HepG2 (cell line): ENCODE results near the gene NPW. TPM values are rescaled to one million over a fixed set of nuclear protein-coding genes. Genes with fewer than 3 reads are reported as not detected.

Experiments
- ARNT ChIP-seq: fragments of 450-650 bp; IDR thresholded peaks from 2 replicates; pipeline ENCODE4 v1.6.1; 2017
- FOXA3 ChIP-seq: IDR thresholded peaks from 2 replicates; pipeline ENCODE4 v1.6.1; 2016; ENCODE audit warnings: missing genetic modification reagents, missing compliant biosample characterization
- HES4 ChIP-seq: sonication (generic); formaldehyde crosslinking; IDR thresholded peaks from 2 replicates; pipeline ENCODE4 v1.9.0; 2021; ENCODE audit warnings: mild to moderate bottlenecking, missing genetic modification reagents, borderline replicate concordance
- MTF1 ChIP-seq: sonication (generic); formaldehyde crosslinking; IDR thresholded peaks from 2 replicates; pipeline ENCODE4 v1.5.0; 2020; ENCODE audit warnings: missing genetic modification reagents
- NFE2L1 ChIP-seq: sonication (generic); formaldehyde crosslinking; IDR thresholded peaks from 2 replicates; pipeline ENCODE4 v1.4.0; 2020; ENCODE audit warnings: missing genetic modification reagents, mild to moderate bottlenecking, borderline replicate concordance
- NR2C2 ChIP-seq: sonication (generic); formaldehyde crosslinking; IDR thresholded peaks from 2 replicates; pipeline ENCODE4 v1.4.0; 2020; ENCODE audit warnings: missing genetic modification reagents, mild to moderate bottlenecking, moderate library complexity, borderline replicate concordance
- SIX1 ChIP-seq: sonication (generic); formaldehyde crosslinking; IDR thresholded peaks from 2 replicates; pipeline ENCODE4 v1.4.0; 2020; ENCODE audit warnings: missing genetic modification reagents, borderline replicate concordance
- SMAD1 ChIP-seq: sonication (generic); formaldehyde crosslinking; IDR thresholded peaks from 2 replicates; pipeline ENCODE4 v1.4.0; 2020; ENCODE audit warnings: missing genetic modification reagents, low read depth, mild to moderate bottlenecking, borderline replicate concordance
- ZBTB38 ChIP-seq: sonication (generic); formaldehyde crosslinking; IDR thresholded peaks from 2 replicates; pipeline ENCODE4 v1.5.1; 2020; ENCODE audit warnings: mild to moderate bottlenecking, missing genetic modification reagents
- ZFP90 ChIP-seq: sonication (generic); formaldehyde crosslinking; IDR thresholded peaks from 2 replicates; pipeline ENCODE4 v1.8.0; 2022; ENCODE audit warnings: missing genetic modification reagents, mild to moderate bottlenecking, inconsistent platforms, borderline replicate concordance
- ZNF513 ChIP-seq: sonication (generic); formaldehyde crosslinking; conservative IDR thresholded peaks from 2 replicates; pipeline ENCODE4 v1.5.0; 2020; ENCODE audit warnings: missing genetic modification reagents
- ZNF766 ChIP-seq: sonication (generic); formaldehyde crosslinking; IDR thresholded peaks from 2 replicates; pipeline ENCODE4 v1.5.0; 2020; ENCODE audit warnings: missing genetic modification reagents, borderline replicate concordance
- ZNF776 ChIP-seq: sonication (generic); formaldehyde crosslinking; IDR thresholded peaks from 2 replicates; pipeline ENCODE4 v1.4.0; 2020; ENCODE audit warnings: mild to moderate bottlenecking, missing genetic modification reagents
- ZNF782 ChIP-seq: sonication (generic); formaldehyde crosslinking; IDR thresholded peaks from 2 replicates; pipeline ENCODE4 v1.4.0; 2020; ENCODE audit warnings: missing genetic modification reagents, mild to moderate bottlenecking, borderline replicate concordance
- ZNF816 ChIP-seq: sonication (generic); formaldehyde crosslinking; IDR thresholded peaks from 2 replicates; pipeline ENCODE4 v1.8.0; 2022; ENCODE audit warnings: missing genetic modification reagents, mild to moderate bottlenecking, borderline replicate concordance
- polyA plus RNA-seq, 8 experiments: library from polyadenylated mRNA; depleted of rRNA in 3 of 8; stranded (reverse) in 7 of 8; unstranded in 1 of 8; fragments of >200 nt; fragmentation: Illumina TruSeq in 4 of 8; extraction: Trizol in 4 of 8; gene quantifications; 2 replicates each; pipeline versions ENCODE4 v1.2.1 to v1.2.3, GENCODE V29; 2011 to 2016; ENCODE audit warnings: low read depth in 4 of 8, missing spikeins in 1 of 8, mixed read lengths in 1 of 8; ENCODE audit not compliant: insufficient read depth in 1 of 8
- total RNA-seq, 5 experiments: library from RNA; depleted of rRNA; stranded (reverse); fragments of >200 nt; fragmentation: Illumina TruSeq; extraction: Trizol; gene quantifications; 2 replicates each; pipeline ENCODE4 v1.2.3, GENCODE V29; 2016; ENCODE audit warnings: low read depth in 1 of 5
- TF ChIP-seq, protein P1 (sequence below): sonication (generic); formaldehyde crosslinking; IDR thresholded peaks from 2 replicates; pipeline ENCODE4 v1.5.0; 2020; ENCODE audit warnings: mild to moderate bottlenecking, missing genetic modification reagents
- TF ChIP-seq, protein P2 (sequence below): sonication (generic); formaldehyde crosslinking; IDR thresholded peaks from 2 replicates; pipeline ENCODE4 v1.4.0; 2020; ENCODE audit warnings: low read depth, missing genetic modification reagents
- TF ChIP-seq, protein P3 (sequence below): sonication (generic); formaldehyde crosslinking; IDR thresholded peaks from 2 replicates; pipeline ENCODE4 v1.4.0; 2020; ENCODE audit warnings: missing genetic modification reagents, borderline replicate concordance

NPW gene
- total and polyA plus RNA-seq, 2 of the 13 experiments (the other 11 are each of a cell fraction or from before 2014, with no cell fraction given): 0.24 to 0.97 TPM

DNA sequence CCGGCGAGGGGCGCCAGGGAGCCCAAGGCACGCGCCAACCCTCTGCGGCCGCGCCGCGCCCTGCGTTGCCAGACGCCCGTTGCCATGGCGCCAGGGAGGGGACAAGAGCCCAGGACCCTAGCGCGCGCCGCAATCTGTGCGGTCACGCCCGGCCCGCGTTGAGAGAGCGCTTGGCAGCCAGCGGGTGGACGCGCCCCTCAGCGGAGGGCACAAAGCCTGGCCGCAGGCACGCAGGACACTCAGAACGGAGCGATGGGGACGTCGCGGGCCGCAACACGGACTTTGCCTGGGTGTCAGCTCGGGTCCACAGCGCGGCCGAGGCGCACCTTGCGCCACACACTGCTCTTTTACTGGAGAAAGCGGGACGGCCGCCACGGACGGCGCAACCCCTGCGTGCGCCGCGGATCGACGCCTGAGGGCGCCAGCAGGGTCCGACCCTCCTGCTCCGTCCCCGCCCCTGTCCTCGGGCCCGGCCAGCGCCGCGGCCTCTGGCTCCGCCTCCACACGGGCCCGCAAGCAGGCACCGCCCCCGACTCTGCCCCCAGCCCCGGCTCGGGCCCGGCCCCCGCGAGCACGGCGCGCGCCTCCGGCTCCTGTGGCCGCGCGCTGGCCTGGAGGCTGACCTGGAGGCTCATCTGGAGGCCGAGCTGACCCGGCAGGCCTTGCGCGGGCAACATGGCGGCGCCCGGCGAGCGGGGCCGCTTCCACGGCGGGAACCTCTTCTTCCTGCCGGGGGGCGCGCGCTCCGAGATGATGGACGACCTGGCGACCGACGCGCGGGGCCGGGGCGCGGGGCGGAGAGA, 35.8 kb upstream of the NPW start, which contains the start of gene GFER (continued):
- TF ChIP-seq ZNF513 (CRISPR knock-in tag) (0 out of 2 replicates have a peak, but pooled peaks have one; percentile 49), SMAD1 (CRISPR knock-in tag) (peak; percentile 96; the same call in 1 of the 2 replicates), ZNF816 (CRISPR knock-in tag) (peak; percentile 45), FOXA3 (CRISPR knock-in tag) (peak; percentile 60), ZNF776 (CRISPR knock-in tag) (0 out of 2 replicates have a peak, but pooled peaks have one; percentile 51), HES4 (CRISPR knock-in tag) (peak; percentile 64; the same call in 1 of the 2 replicates), NFE2L1 (CRISPR knock-in tag) (peak; percentile 40; the same call in 1 of the 2 replicates), MTF1 (CRISPR knock-in tag) (no peak), NR2C2 (CRISPR knock-in tag) (peak; percentile 94), SIX1 (CRISPR knock-in tag) (no peak), ZBTB38 (CRISPR knock-in tag) (peak; percentile 40), ZNF782 (peak; percentile 65; the same call in 1 of the 2 replicates), ZNF766 (peak; percentile 23; the same call in 1 of the 2 replicates), ZFP90 (CRISPR knock-in tag) (no peak; the same call in 1 of the 2 replicates), ARNT (no peak)
- TF ChIP-seq, protein P1, sequence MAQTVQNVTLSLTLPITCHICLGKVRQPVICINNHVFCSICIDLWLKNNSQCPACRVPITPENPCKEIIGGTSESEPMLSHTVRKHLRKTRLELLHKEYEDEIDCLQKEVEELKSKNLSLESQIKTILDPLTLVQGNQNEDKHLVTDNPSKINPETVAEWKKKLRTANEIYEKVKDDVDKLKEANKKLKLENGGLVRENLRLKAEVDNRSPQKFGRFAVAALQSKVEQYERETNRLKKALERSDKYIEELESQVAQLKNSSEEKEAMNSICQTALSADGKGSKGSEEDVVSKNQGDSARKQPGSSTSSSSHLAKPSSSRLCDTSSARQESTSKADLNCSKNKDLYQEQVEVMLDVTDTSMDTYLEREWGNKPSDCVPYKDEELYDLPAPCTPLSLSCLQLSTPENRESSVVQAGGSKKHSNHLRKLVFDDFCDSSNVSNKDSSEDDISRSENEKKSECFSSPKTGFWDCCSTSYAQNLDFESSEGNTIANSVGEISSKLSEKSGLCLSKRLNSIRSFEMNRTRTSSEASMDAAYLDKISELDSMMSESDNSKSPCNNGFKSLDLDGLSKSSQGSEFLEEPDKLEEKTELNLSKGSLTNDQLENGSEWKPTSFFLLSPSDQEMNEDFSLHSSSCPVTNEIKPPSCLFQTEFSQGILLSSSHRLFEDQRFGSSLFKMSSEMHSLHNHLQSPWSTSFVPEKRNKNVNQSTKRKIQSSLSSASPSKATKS (CRISPR knock-in tag): no peak
- TF ChIP-seq, protein P2, sequence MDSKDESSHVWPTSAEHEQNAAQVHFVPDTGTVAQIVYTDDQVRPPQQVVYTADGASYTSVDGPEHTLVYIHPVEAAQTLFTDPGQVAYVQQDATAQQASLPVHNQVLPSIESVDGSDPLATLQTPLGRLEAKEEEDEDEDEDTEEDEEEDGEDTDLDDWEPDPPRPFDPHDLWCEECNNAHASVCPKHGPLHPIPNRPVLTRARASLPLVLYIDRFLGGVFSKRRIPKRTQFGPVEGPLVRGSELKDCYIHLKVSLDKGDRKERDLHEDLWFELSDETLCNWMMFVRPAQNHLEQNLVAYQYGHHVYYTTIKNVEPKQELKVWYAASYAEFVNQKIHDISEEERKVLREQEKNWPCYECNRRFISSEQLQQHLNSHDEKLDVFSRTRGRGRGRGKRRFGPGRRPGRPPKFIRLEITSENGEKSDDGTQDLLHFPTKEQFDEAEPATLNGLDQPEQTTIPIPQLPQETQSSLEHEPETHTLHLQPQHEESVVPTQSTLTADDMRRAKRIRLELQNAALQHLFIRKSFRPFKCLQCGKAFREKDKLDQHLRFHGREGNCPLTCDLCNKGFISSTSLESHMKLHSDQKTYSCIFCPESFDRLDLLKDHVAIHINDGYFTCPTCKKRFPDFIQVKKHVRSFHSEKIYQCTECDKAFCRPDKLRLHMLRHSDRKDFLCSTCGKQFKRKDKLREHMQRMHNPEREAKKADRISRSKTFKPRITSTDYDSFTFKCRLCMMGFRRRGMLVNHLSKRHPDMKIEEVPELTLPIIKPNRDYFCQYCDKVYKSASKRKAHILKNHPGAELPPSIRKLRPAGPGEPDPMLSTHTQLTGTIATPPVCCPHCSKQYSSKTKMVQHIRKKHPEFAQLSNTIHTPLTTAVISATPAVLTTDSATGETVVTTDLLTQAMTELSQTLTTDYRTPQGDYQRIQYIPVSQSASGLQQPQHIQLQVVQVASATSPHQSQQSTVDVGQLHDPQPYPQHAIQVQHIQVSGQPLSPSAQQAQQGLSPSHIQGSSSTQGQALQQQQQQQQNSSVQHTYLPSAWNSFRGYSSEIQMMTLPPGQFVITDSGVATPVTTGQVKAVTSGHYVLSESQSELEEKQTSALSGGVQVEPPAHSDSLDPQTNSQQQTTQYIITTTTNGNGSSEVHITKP (CRISPR knock-in tag): 0 out of 2 replicates have a peak, but pooled peaks have one; percentile 13
- TF ChIP-seq, protein P3, sequence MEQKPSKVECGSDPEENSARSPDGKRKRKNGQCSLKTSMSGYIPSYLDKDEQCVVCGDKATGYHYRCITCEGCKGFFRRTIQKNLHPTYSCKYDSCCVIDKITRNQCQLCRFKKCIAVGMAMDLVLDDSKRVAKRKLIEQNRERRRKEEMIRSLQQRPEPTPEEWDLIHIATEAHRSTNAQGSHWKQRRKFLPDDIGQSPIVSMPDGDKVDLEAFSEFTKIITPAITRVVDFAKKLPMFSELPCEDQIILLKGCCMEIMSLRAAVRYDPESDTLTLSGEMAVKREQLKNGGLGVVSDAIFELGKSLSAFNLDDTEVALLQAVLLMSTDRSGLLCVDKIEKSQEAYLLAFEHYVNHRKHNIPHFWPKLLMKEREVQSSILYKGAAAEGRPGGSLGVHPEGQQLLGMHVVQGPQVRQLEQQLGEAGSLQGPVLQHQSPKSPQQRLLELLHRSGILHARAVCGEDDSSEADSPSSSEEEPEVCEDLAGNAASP (CRISPR knock-in tag): no peak
